GM23248 (cell line): Measurements from ENCODE around the gene NHS.

Experiments
- EZH2 ChIP-seq: fragments of 200-600 bp; sonication (generic); IDR thresholded peaks from 2 replicates; pipeline ENCODE4 v1.6.1; 2018; ENCODE audit warnings: antibody characterized with exemption, mild to moderate bottlenecking; ENCODE audit not compliant: insufficient read depth, poor library complexity, severe bottlenecking
- EZH2phosphoT487 ChIP-seq: fragments of 200-600 bp; sonication (generic); IDR thresholded peaks from 2 replicates; pipeline ENCODE4 v1.6.1; 2018; ENCODE audit warnings: antibody characterized with exemption, moderate library complexity, mild to moderate bottlenecking, low read depth; ENCODE audit not compliant: insufficient read depth

DNA sequence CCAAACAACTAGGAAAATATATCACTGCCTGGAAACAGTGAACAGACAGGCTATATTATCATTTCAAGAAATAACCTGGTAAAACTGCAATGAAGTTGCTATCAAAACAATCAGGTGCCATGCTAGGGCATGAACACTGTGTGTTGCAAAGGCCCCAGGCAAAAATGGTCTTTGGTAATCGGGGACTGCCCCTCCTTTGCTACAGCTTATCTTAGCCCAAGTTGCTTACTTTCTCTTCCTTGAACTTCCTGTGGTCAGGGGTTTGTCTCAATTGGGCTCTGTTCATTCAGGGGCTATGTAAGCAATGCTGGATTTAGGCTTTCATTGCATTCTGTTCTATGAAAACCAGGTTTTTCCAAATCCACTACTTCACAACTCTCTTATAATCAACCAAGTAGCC is 392.7 kb downstream of the NHS start:
- no peak for TF ChIP-seq EZH2phosphoT487
- no peak for TF ChIP-seq EZH2
